Measurements from ENCODE around the gene GAD1.

GAD1 gene

GRCh38 chr2:170878066-170878465 lies 61.4 kb downstream of the GAD1 start:
- no peak for TF ChIP-seq CTCF (IDR thresholded peaks at IDR 0.05)

DNA sequence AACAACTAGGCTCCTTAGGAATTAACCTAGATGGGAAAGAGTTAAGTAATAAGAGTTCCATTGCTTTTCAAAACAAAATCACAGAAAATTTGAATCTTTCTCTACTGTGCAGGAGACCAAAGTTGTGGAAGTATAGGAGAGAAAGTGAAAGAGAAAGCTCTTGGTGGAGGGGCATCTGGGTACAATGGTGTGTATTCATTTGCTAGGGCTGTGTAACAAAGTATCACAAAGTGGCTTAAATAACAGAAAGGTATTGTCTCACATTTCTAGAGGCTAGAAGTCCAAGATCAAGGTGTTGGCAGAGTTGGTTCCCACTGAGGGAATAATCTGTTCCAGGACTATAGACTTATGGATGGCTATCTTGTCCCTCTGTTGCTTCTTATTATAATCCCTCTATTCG lies 61.8 kb downstream of the GAD1 start:
- no peak for TF ChIP-seq CTCF (IDR thresholded peaks at IDR 0.05)

DNA sequence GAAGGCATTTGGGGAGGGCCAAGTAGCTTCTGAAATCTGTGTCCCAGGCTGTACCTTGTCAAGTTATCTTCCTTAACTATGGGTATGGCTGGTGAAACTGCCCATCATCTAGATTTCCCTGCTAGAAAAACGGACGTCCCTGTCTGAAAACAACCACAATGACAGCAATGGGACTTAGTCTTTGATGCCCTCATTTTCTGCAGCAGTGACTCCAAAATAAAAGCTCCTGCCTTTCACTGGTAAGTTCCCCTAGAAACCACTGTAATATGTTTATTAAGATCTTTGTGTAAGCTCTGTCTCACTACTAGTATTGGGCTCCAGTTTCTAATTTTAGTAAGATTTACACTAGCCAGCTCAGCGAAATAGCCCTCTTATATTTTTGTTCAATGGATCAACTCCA lies 65.2 kb downstream of the GAD1 start:
- TF ChIP-seq CTCF (IDR thresholded peaks at IDR 0.05), result no peak

GRCh38 chr2:170882758-170883157 lies 66.1 kb downstream of the GAD1 start:
- no peak for TF ChIP-seq CTCF (IDR thresholded peaks at IDR 0.05)

DNA sequence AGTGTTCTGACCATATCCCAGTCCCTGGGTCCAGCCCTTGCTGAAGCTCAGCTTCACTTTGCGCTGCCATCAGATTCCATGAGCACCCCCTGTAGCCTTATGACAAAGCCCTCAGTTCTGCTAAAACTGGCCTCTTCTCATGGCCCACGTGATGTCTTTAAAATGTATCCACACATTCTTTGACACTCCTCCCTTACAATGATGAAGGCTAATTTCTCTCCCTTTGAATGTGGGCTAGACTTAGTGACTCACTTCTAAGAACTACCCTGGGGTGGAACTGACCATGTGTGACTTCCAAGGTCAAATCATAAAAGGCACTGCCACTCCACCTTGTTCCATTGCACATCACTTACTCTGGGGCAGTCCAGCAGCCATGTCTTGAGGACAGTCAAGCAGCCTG lies 67.0 kb downstream of the GAD1 start:
- no peak for TF ChIP-seq CTCF (IDR thresholded peaks at IDR 0.05)

- TF ChIP-seq CTCF (IDR thresholded peaks at IDR 0.05), result no peak
Measured at GRCh38 chr2:170885130-170885791, 68.6 kb downstream of the GAD1 start.

GRCh38 chr2:170886386-170886785 lies 69.7 kb downstream of the GAD1 start:
- no peak for TF ChIP-seq CTCF (IDR thresholded peaks at IDR 0.05)

DNA sequence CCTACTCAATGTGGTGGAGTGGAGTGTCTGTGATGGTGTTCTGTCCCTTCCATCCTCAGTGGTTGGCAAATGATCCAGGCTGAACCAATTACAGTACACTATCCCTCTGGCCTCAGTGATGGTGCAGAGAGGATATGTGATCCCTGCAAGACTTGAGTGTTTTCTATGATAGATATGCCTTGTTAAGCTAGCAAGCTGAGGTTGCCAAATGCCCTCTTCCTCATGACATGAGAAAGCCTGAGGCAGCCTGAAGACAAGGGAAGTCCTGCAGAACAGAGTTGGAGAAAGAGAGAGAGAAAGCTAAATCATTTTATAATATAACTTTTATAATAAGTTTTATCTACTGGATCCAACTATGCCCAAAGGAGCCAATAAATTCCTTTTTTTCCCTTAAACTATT lies 70.8 kb downstream of the GAD1 start:
- no peak for TF ChIP-seq CTCF (IDR thresholded peaks at IDR 0.05)
